ENCODE results near the gene ZNF326.
"Not testable (repeated sequence)": the region's sequence is repeated elsewhere in the genome, so short reads cannot be mapped to it uniquely, and the experiment has no call there.

Gene ZNF326

DNA sequence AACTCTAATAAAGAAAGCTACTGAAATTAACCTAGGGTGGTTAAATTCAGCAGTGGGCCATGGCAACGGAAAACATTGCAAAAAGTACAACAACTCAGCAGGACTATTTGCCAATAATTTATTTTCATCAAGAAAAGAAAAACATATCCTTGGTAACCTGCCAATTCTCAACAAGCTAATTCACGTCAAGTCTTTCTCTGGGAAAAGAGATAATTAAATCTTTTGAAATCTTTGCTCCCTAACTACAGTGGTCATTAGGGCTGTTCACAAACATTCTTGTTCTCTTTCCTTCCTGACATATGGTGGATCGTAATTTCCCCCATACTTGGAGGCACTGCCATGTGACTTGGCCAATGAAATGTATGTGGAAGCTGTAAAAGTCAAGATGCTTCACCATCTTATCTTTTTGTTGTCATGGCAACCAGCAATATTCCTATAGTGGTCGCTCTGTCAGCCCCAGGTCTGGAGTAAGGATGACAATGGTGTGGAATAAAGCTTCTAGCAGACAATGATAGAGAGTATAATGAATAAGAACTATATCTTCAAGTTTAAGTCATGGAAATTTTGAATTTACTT lies 29.6 kb upstream of the ZNF326 start:
- in situ Hi-C loops (cut with MboI; ENCODE audit: low sequenced_read_pairs) = no loop called here

- in situ Hi-C loops (cut with MboI; ENCODE audit: low sequenced_read_pairs) = no loop called here
Observed at GRCh38 chr1:89966656-89967055, 28.3 kb upstream of the ZNF326 start.

GRCh38 chr1:89971600-89971999 lies 23.3 kb upstream of the ZNF326 start:
- in situ Hi-C loops (cut with MboI; ENCODE audit: low sequenced_read_pairs) = no loop called here

DNA sequence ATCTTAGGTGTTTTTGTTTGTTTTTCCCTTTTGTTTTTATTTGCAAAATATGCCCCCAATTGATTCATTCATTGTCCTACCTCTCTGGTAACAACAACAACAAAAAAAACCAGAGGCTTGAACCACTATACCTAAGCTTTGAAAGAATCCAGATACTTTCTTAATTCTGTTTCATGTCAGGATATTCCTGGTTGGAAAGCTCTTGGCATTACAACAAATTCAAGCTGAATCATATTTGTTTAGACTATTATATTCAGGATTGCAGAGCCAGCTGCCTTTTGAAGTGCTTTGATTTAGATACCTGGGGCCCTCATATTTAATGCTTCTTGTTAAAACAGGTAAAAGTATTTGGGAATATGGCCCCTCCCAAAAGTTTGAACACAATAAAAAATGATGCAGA lies 22.9 kb upstream of the ZNF326 start:
- in situ Hi-C loops (cut with MboI; ENCODE audit: low sequenced_read_pairs) = no loop called here

DNA sequence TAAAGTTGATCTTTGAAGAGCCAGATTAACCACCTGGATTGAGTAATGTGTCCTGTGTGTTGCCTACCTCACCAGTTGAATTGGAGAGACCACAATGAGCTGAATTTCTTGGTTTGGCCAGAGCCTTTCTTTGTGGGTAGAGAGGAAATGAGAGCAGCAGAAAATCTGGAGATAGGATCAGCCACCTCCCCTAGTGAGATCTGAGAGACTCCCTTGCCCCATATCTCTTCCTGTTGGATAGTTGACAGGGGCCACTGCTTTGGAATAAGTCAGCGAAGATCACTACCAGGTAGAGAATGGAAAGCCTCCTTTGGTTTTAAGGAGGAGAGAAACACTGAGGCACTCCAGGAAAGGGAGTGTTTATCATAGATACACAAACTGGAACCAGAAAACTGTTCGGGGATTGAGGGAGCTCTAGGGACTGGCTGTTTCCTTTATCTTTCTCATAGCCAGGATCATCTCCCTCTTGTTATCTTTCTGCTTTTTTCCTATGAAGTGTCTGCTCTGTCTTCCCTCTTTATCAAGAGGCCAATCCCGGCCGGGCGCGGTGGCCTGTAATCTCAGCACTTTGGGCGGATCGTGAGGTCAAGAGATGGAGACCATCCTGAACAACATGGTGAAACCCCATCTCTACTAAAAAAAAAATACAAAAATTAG lies 21.3 kb upstream of the ZNF326 start:
- in situ Hi-C loops (cut with MboI; ENCODE audit: low sequenced_read_pairs) = no loop called here

DNA sequence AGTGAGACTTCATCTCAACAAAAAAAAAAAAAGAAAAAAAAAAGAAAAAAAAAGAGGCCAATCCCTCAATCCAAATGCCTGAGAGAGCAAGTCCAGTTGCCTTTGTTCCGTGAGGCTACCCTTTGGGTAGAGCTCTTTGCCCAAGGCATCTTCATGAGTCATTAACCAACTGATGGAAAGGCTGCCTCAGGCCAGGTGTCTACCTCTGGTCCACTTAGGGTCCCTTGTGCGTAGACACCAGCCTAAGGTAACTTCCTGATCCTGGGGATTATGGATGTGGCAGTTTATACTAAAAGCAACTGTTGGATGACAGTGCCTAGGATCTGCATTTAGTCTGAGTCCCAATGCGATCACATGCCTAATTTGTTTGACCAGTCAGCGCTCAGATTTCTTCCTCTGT lies 20.7 kb upstream of the ZNF326 start:
- in situ Hi-C loops (cut with MboI; ENCODE audit: low sequenced_read_pairs) = no loop called here

DNA sequence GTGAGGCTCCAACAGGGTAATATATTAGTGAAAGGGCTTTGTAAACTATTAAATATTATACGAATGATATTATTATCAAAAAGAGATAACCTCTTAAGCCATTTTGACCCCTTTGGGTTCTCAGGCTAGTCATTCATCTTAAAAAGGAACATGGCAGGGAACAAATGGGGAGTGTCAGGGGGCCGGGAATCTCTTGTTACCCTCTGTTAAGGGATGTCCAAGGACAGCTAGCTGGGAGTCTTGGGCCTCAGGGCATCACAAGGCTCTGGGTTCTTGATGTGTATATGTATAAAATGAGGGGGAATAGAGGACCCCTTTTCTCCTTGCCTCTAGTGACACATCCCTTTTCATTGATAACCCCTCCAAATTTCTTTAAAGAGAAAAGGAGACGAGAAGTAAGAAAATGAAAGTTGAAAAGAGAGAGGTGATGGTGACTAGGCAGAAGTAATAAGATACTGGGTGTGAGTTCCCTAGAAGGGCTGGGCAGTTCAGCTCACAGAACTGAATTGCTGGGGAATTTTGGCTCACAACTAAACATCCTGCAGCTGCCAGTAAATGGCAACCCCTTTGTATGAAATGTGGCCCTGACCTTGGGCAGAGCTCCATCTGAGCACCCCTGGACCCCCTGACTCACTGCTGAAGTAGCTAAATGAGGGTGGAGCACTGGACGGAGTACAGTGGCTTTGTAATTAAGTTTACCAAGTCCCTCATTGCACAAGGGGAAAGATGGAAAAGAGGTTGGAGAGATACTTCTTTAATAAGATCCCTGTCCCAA lies 20.0 kb upstream of the ZNF326 start:
- in situ Hi-C loops (cut with MboI; ENCODE audit: low sequenced_read_pairs) = no loop called here

GRCh38 chr1:89975540-89976125 lies 19.3 kb upstream of the ZNF326 start:
- in situ Hi-C loops (cut with MboI; ENCODE audit: low sequenced_read_pairs) = no loop called here

DNA sequence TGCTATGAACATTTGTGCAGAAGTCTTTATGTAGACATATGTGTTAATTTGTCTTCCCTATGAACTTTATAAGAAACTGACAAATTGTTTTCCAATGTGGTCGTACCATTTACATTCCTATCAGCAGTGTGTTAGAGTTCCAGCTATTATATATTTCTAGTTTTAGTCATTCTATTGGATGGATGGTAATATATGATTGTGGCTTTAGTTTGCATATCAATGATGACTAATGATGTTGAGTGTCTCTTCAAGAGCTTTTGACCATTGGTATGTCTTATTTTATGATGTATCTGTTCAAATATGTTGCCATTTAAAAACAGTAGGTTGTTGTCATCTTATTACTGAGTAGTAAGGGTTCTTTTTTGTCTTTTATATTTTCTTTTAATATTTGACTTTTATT lies 16.2 kb upstream of the ZNF326 start:
- in situ Hi-C loops (cut with MboI; ENCODE audit: low sequenced_read_pairs) = no loop called here

- in situ Hi-C loops (cut with MboI; ENCODE audit: low sequenced_read_pairs) = no loop called here
Observed at GRCh38 chr1:89980605-89981004, 14.3 kb upstream of the ZNF326 start.

GRCh38 chr1:89982846-89983245 lies 12.1 kb upstream of the ZNF326 start:
- in situ Hi-C loops (cut with MboI; ENCODE audit: low sequenced_read_pairs) = not testable (repeated sequence)

DNA sequence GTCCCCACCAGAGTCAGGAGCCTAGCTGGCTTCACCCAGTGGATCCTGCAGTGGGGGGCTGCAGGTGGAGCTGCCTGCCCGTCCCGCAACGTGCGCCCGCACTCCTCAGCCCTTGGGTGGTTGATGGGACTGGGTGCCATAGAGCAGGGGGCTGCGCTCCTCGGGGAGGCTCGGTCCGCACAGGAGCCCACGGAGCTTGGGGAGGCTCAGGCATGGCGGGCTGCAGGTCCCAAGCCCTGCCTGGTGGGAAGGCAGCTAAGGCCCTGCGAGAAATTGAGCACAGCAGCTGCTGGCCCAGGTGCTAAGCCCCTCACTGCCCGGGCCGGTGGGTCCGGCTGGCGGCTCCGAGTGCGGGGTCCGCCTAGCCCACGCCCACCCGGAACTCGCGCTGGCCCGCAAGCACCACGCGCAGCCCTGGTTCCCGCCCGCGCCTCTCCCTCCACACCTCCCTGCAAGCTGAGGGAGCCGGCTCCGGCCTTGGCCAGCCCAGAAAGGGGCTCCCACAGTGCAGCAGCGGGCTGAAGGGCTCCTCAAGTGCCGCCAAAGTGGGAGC lies 10.3 kb upstream of the ZNF326 start:
- in situ Hi-C loops (cut with MboI; ENCODE audit: low sequenced_read_pairs) = not testable (repeated sequence)

- in situ Hi-C loops (cut with MboI; ENCODE audit: low sequenced_read_pairs) = no loop called here
Observed at GRCh38 chr1:89986020-89986419, 8.9 kb upstream of the ZNF326 start.

DNA sequence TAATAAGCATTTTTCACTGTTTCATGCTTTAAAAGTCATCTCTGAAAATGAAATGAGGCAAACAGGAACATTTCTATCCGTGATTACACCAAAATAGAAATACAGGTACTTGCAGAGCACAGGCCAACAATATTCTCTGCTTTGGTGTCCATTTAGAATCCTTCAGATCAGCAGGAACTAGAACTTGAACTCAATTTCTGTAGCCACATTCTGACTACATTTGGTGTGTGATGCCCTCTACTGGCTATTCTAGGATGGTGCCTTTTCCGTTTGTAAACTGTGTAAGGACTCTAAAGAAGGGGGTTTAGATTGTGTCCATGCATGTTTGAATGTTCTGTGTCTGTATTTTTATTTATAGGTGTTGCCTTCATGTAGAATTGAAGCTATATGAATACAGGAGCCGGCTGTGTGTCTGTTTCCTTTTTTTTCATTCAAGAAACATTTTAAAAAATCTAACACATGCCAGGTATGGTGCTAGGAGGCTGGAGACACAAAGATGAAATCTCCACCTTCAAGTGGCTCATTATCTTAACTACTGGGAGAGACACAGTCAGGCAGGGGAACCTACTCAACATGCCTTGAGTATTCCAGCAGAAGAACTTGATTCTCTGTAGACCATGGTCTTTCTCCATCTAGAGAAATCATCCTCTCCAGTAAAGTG lies 7.6 kb upstream of the ZNF326 start:
- in situ Hi-C loops (cut with MboI; ENCODE audit: low sequenced_read_pairs) = no loop called here

DNA sequence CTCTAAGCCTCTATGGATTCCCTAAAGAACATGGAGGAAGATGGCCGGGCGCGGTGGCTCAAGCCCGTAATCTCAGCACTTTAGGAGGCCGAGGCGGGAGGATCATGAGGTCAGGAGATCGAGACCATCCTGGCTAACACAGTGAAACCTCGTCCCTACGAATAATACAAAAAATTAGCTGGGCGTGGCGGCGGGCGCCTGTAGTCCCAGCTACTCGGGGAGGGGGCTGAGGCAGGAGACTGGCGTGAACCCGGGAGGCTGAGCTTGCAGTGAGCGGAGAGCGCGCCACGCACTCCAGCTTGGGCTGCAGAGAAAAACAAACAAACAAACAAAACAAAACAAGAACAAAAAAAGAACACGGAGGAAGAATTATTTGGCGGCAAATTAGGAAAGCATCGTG lies 5.8 kb upstream of the ZNF326 start:
- in situ Hi-C loops (cut with MboI; ENCODE audit: low sequenced_read_pairs) = no loop called here

DNA sequence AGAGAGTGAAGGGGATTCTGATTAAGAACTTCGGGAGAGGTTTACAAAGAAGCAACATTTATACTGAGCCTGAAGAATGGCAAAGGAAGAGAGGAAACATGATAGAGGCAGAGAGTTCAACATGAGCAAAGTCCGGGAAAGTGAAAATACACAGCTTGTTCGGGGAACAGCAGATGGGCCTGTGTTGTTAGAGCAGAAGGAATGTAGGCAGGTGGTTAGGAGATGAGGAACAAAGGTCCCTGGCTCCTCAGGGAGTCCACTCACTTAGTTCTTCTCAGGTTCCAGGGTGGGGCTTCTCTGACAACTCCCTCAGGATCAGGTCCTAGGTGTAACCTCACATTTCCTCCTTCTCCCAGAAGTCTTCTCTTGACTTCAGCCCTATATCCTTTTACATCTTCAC lies 5.1 kb upstream of the ZNF326 start:
- in situ Hi-C loops (cut with MboI; ENCODE audit: low sequenced_read_pairs) = no loop called here

DNA sequence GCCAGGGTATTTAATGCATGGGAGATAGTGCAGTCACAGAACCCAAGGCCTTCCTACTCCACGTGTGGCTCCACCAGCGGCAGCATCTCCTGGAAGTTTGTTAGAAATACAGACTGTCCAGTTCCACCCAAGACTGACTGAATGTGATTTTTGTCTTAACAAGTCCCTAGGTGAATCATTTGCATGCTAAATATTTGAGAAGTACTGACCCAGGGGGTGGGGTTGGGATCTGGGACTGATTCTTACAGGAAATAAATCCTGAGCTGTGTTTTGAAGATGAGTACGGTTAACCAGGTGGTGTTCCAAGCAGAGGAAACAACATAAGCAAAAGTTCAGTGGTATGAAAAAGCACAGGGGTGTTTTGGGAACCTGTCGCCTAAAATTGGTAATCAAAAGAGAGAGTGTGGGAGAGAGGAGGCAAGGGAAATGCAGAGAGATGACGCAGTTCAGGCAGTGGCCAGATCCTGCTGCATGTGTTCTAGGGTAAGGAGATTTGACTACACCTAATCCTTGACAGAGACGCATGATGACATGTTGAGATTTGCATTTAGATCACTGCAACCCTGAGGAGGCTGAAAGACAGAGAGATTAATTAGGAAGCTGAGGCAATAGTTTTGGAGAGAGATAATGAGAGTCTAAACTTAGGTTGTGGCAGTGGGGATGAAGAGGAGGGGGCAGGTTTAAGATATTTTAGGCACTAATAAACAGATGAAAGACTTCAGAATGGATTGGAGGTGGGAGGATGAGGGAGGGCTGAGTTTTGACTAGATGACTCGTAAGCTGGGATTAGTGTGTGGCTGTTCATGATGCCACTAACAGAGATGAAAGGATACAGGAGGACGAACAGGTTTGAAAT lies 3.7 kb upstream of the ZNF326 start:
- in situ Hi-C loops (cut with MboI; ENCODE audit: low sequenced_read_pairs) = no loop called here

GRCh38 chr1:89993541-89993940 lies 1.4 kb upstream of the ZNF326 start:
- in situ Hi-C loops (cut with MboI; ENCODE audit: low sequenced_read_pairs) = no loop called here

GRCh38 chr1:89994231-89994804 lies 592 bp upstream of the ZNF326 start:
- in situ Hi-C loops (cut with MboI; ENCODE audit: low sequenced_read_pairs) = no loop called here

Data from hTERT RPE-1 (cell line).